OCI-LY1 (cell line): Measurements from ENCODE around the gene CARD10.

Source experiments
- CTCF ChIP-seq: fragments of 200-600 bp; sonication (generic), shearing (Covaris generic); IDR thresholded peaks from 2 replicates; pipeline ENCODE4 v1.5.1; 2017; ENCODE audit warnings: mild to moderate bottlenecking, antibody characterized with exemption, low read length, moderate library complexity, mixed read lengths
- EZH2 ChIP-seq: fragments of 200-600 bp; sonication (generic), shearing (Covaris generic); IDR thresholded peaks from 2 replicates; pipeline ENCODE4 v1.8.0; 2017; ENCODE audit warnings: borderline replicate concordance, mixed run types, mild to moderate bottlenecking, antibody characterized with exemption, low read length, moderate library complexity, mixed read lengths

- TF ChIP-seq CTCF (no peak), EZH2 (no peak)
Measured at GRCh38 chr22:37568012-37568411, 48.8 kb upstream of the CARD10 start.
